ENCODE data around the gene TIMP1.
"Not testable (repeated sequence)": the region's sequence is repeated elsewhere in the genome, so short reads cannot be mapped to it uniquely, and the experiment has no call there.

Gene TIMP1

GRCh38 chrX:47603125-47603524 lies 20.9 kb downstream of the TIMP1 start:
- not testable (repeated sequence) for DNase-seq (ENCODE audit: low read depth in 2 of 2)

- no peak for DNase-seq (ENCODE audit: low read depth in 2 of 2)
These were observed 22.8 kb downstream of the TIMP1 start for GRCh38 chrX:47605024-47605423.

- no peak for DNase-seq (ENCODE audit: low read depth in 2 of 2)
These were observed 24.9 kb downstream of the TIMP1 start for GRCh38 chrX:47607091-47607490.

GRCh38 chrX:47608130-47608810 lies 26.0 kb downstream of the TIMP1 start:
- DNase-seq (ENCODE audit: low read depth in 2 of 2): no peak

- DNase-seq (ENCODE audit: low read depth in 2 of 2): no peak
These were observed 28.3 kb downstream of the TIMP1 start for GRCh38 chrX:47610511-47610910.

- no peak for DNase-seq (ENCODE audit: low read depth in 2 of 2)
These were observed 29.3 kb downstream of the TIMP1 start for GRCh38 chrX:47611489-47611888.

GRCh38 chrX:47611926-47612325 lies 29.7 kb downstream of the TIMP1 start:
- no peak for DNase-seq (ENCODE audit: low read depth in 2 of 2)

GRCh38 chrX:47612418-47612817 lies 30.2 kb downstream of the TIMP1 start:
- no peak for DNase-seq (ENCODE audit: low read depth in 2 of 2)

- no peak for DNase-seq (ENCODE audit: low read depth in 2 of 2)
These were observed 30.8 kb downstream of the TIMP1 start for GRCh38 chrX:47613082-47613481.

- DNase-seq (ENCODE audit: low read depth in 2 of 2): no peak
These were observed 32.4 kb downstream of the TIMP1 start for GRCh38 chrX:47614618-47615017.

- no peak for DNase-seq (ENCODE audit: low read depth in 2 of 2)
These were observed 36.8 kb downstream of the TIMP1 start for GRCh38 chrX:47618923-47619485.

GRCh38 chrX:47619486-47620302 lies 37.5 kb downstream of the TIMP1 start, which contains the start of gene SYN1:
SYN1 (minus strand) TSS chrX:47619857; CDS start chrX:47619728, 129 bp downstream.
- peak; percentile 62 for DNase-seq (ENCODE audit: low read depth in 2 of 2)

GRCh38 chrX:47620303-47620685 lies 38.1 kb downstream of the TIMP1 start:
- DNase-seq (ENCODE audit: low read depth in 2 of 2): no peak

GRCh38 chrX:47621851-47622250 lies 39.6 kb downstream of the TIMP1 start:
- no peak for DNase-seq (ENCODE audit: low read depth in 2 of 2)

GRCh38 chrX:47623540-47624027 lies 41.3 kb downstream of the TIMP1 start:
- DNase-seq (ENCODE audit: low read depth in 2 of 2): peak; percentile 7 to 26

GRCh38 chrX:47625365-47625764 lies 43.1 kb downstream of the TIMP1 start:
- DNase-seq (ENCODE audit: low read depth in 2 of 2): no peak

- DNase-seq (ENCODE audit: low read depth in 2 of 2): no peak
These were observed 46.7 kb downstream of the TIMP1 start for GRCh38 chrX:47628982-47629381.

GRCh38 chrX:47629419-47630200 lies 47.4 kb downstream of the TIMP1 start, which contains the start of gene CFP:
CFP (minus strand) TSS chrX:47629930; CDS start chrX:47629844, 86 bp downstream.
- no peak for DNase-seq (ENCODE audit: low read depth in 2 of 2)

- no peak for DNase-seq (ENCODE audit: low read depth in 2 of 2)
These were observed 49.4 kb downstream of the TIMP1 start for GRCh38 chrX:47631676-47632075.

- DNase-seq (ENCODE audit: low read depth in 2 of 2): no peak
These were observed 50.4 kb downstream of the TIMP1 start for GRCh38 chrX:47632666-47633065.

- no peak for DNase-seq (ENCODE audit: low read depth in 2 of 2)
These were observed 51.7 kb downstream of the TIMP1 start for GRCh38 chrX:47633689-47634590.
